HCT116 (cell line): Measurements from ENCODE around the gene GLB1L. TPM values are rescaled to one million over a fixed set of nuclear protein-coding genes. Genes with fewer than 3 reads are reported as not detected.

ENCODE experiments used
- ATAC-seq: fragments of 200-7000 bp; cut with Tn5 transposase; 2 replicates; pipeline ENCODE4 v1.9.1; 2020; ENCODE audit warnings: mild to moderate bottlenecking, moderate library complexity
- BruUV-seq: library from RNA; stranded (reverse); fragments of 400-500 nt; replicated peaks from 2 replicates; lab custom pipeline; 2021; lab: Mats Ljungman, UMichigan
- CTCF ChIA-PET: fragments of 300-600 bp; sonication (Branson Sonifier 250); formaldehyde crosslinking; loops from one replicate; lab custom pipeline; 2021; ENCODE audit warnings: antibody characterized with exemption; lab: Charles Lee
- POLR2A ChIA-PET: fragments of 300-600, 350-600 bp; sonication (Branson Sonifier 250); formaldehyde crosslinking; loops from one replicate; lab custom pipeline; 2021; ENCODE audit warnings: antibody characterized with exemption; lab: Charles Lee
- RAD21 ChIA-PET, 2 experiments: fragments of 300-600 bp; sonication (Branson Sonifier 250); formaldehyde crosslinking; loops; one replicate each; lab custom pipeline; 2023; ENCODE audit warnings: low total read pairs in 2 of 2; ENCODE audit not compliant: uncharacterized antibody in 2 of 2, unreplicated experiment in 2 of 2, low non-redundant PET in 1 of 2; lab: Charles Lee
- DNase-seq: peaks from one replicate; pipeline ENCODE4 v3.0.0-alpha.2; 2010; ENCODE audit warnings: low read depth, low spot score
- H2AFZ ChIP-seq: fragments of 200-600 bp; shearing (Covaris generic), sonication (generic); 2 replicates; pipeline ENCODE4 v1.6.1; 2017; ENCODE audit warnings: low read depth, mixed run types, mixed read lengths, antibody characterized with exemption, low read length; ENCODE audit not compliant: poor library complexity, severe bottlenecking
- H3K27ac ChIP-seq: 2 replicates; pipeline ENCODE4 v1.5.1; 2012; ENCODE audit warnings: low read depth, low read length
- H3K27me3 ChIP-seq: fragments of 200-600 bp; sonication (generic); 2 replicates; pipeline ENCODE4 v1.6.1; 2016; ENCODE audit warnings: mixed run types, low read length, mixed read lengths; ENCODE audit not compliant: insufficient read depth
- H3K36me3 ChIP-seq, 2 experiments: fragments of 200-500 bp in 1 of 2; fragments of 200-600 bp in 1 of 2; sonication (Bioruptor generic) in 1 of 2; sonication (generic) in 1 of 2; 2 replicates each; pipeline versions ENCODE4 v1.5.1 to v1.6.1; 2014 to 2016; ENCODE audit warnings: low read length in 2 of 2, inconsistent platforms in 1 of 2, mixed read lengths in 1 of 2, mixed run types in 1 of 2; ENCODE audit not compliant: insufficient read depth in 2 of 2, control insufficient read depth in 1 of 2
- H3K4me1 ChIP-seq, 2 experiments: fragments of 200-600 bp in 1 of 2; sonication (generic) in 1 of 2; 2 replicates each; pipeline versions ENCODE4 v1.5.1 to v1.6.1; 2012 to 2017; ENCODE audit warnings: low read length in 2 of 2, inconsistent platforms in 1 of 2, mild to moderate bottlenecking in 1 of 2, mixed read lengths in 1 of 2, mixed run types in 1 of 2, moderate library complexity in 1 of 2; ENCODE audit not compliant: insufficient read depth in 2 of 2, control insufficient read depth in 1 of 2
- H3K4me2 ChIP-seq: fragments of 200-600 bp; sonication (generic); 2 replicates; pipeline ENCODE4 v1.6.1; 2017; ENCODE audit warnings: mixed run types, low read length, mixed read lengths
- H3K4me3 ChIP-seq, 2 experiments: fragments of 200-600 bp in 1 of 2; sonication (generic) in 1 of 2; replicated peaks in 1 of 2; 2 replicates each; pipeline ENCODE4 v1.5.1; 2011 to 2016; ENCODE audit warnings: low read length in 2 of 2, control low read depth in 1 of 2, low read depth in 1 of 2, mild to moderate bottlenecking in 1 of 2, mixed read lengths in 1 of 2, mixed run types in 1 of 2
- H3K79me2 ChIP-seq: fragments of 200-600 bp; sonication (generic); 2 replicates; pipeline ENCODE4 v1.6.1; 2017; ENCODE audit warnings: mild to moderate bottlenecking, mixed run types, low read length, moderate library complexity, mixed read lengths; ENCODE audit not compliant: insufficient read depth
- H3K9ac ChIP-seq: fragments of 200-600 bp; sonication (generic); 2 replicates; pipeline ENCODE4 v1.6.1; 2016; ENCODE audit warnings: low read length, mixed read lengths
- H3K9me2 ChIP-seq: fragments of 200-600 bp; sonication (generic), shearing (Covaris generic); 2 replicates; pipeline ENCODE4 v1.6.1; 2017; ENCODE audit warnings: mixed run types, mild to moderate bottlenecking, moderate library complexity; ENCODE audit not compliant: insufficient read depth
- H3K9me3 ChIP-seq, 2 experiments: fragments of 200-500 bp in 1 of 2; fragments of 200-600 bp in 1 of 2; sonication (Bioruptor generic) in 1 of 2; sonication (generic) in 1 of 2; 2 replicates each; pipeline ENCODE4 v1.6.1; 2014 to 2017; ENCODE audit warnings: low read length in 2 of 2, mixed read lengths in 2 of 2, inconsistent platforms in 1 of 2, low read depth in 1 of 2, mild to moderate bottlenecking in 1 of 2, mixed run types in 1 of 2, moderate library complexity in 1 of 2; ENCODE audit not compliant: control insufficient read depth in 1 of 2, insufficient read depth in 1 of 2
- H4K20me1 ChIP-seq: fragments of 200-600 bp; sonication (generic), shearing (Covaris generic); 2 replicates; pipeline ENCODE4 v1.6.1; 2017; ENCODE audit warnings: mixed run types, mild to moderate bottlenecking, moderate library complexity; ENCODE audit not compliant: insufficient read depth
- CEBPB ChIP-seq: IDR thresholded peaks from 2 replicates; pipeline ENCODE4 v1.6.1; 2012; ENCODE audit warnings: low read depth
- EGR1 ChIP-seq: IDR thresholded peaks from 2 replicates; pipeline ENCODE4 v1.6.1; 2012; ENCODE audit warnings: low read depth
- FOSL1 ChIP-seq: IDR thresholded peaks from 2 replicates; pipeline ENCODE4 v1.6.1; 2012; ENCODE audit warnings: low read depth
- JUND ChIP-seq: IDR thresholded peaks from 2 replicates; pipeline ENCODE4 v1.6.1; 2012
- RAD21 ChIP-seq: IDR thresholded peaks from 2 replicates; pipeline ENCODE4 v1.6.1; 2012; ENCODE audit warnings: low read depth, mild to moderate bottlenecking
- SRF ChIP-seq: IDR thresholded peaks from 2 replicates; pipeline ENCODE4 v1.6.1; 2012; ENCODE audit warnings: low read depth
- TCF7L2 ChIP-seq: IDR thresholded peaks from 2 replicates; pipeline ENCODE4 v1.7.0; 2011; ENCODE audit warnings: borderline replicate concordance, inconsistent platforms; ENCODE audit not compliant: insufficient read depth, insufficient read length; ENCODE audit errors: extremely low read depth
- intact Hi-C: fragments of 100-400 bp; cut with micrococcal nuclease; formaldehyde crosslinking; loops from 2 replicates; pipeline ENCODE4 v1.10.0; 2022
- total RNA-seq: library from RNA; stranded (reverse); gene quantifications from one replicate; pipeline ENCODE4 v1.2.1, GENCODE V29; 2021; ENCODE audit not compliant: unreplicated experiment
- TF ChIP-seq, protein P1 (sequence below): IDR thresholded peaks from 2 replicates; pipeline ENCODE4 v1.6.1; 2012; ENCODE audit warnings: low read depth
- TF ChIP-seq, protein P2 (sequence below): IDR thresholded peaks from 2 replicates; pipeline ENCODE4 v1.6.1; 2012

Gene GLB1L
- total RNA-seq, 1 experiment from 2014 or later: 6.6 TPM

DNA sequence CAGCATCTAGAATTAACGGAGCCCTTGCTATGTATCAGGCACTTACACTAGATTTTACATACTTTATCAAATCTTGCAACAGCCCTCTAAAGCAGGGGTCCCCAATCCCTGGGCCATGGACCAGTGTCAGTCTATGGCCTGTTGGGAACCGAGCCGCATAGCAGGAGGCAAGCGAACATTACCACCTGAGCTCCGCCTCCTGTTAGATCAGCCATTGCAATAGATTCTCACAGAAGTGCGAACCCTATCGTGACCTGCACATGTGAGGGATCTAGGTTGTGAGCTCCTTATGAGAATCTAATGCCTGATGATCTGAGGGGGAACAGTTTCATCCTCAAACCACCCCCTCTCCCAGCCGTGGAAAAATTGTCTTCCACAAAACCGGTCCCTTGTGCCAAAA, 47.4 kb upstream of the GLB1L start:
- Histone ChIP-seq H3K79me2 (no peaks in the 10 kb centered on the region), H2AFZ (no peak overlapping the region), H4K20me1 (no peaks in the 10 kb centered on the region), H3K9me2 (no peaks in the 10 kb centered on the region), H3K4me2 (no peak overlapping the region), H3K9me3 (no peaks in the 10 kb centered on the region), H3K27ac (no peak overlapping the region), H3K9ac (no peak overlapping the region), H3K4me3 (no peak overlapping the region), H3K36me3 (no peaks in the 10 kb centered on the region), H3K27me3 (no peaks in the 10 kb centered on the region), H3K4me1 (peaks cover 7 to 22% of the 10 kb centered on the region in 2 experiments; a peak in 3 of 4 replicates)
- no TSS peak for BruUV-seq
- no peak for ATAC-seq
- ChIA-PET POLR2A (no interaction called here), CTCF (interaction anchor here (4.5 kb wide), 1 partner anchor 14 kb away, joined by 71 read pairs; the partner anchor contains the start of gene DNAJB2), RAD21 (no interaction called here)
- intact Hi-C loops: no loop called here
- TF ChIP-seq, protein P1, sequence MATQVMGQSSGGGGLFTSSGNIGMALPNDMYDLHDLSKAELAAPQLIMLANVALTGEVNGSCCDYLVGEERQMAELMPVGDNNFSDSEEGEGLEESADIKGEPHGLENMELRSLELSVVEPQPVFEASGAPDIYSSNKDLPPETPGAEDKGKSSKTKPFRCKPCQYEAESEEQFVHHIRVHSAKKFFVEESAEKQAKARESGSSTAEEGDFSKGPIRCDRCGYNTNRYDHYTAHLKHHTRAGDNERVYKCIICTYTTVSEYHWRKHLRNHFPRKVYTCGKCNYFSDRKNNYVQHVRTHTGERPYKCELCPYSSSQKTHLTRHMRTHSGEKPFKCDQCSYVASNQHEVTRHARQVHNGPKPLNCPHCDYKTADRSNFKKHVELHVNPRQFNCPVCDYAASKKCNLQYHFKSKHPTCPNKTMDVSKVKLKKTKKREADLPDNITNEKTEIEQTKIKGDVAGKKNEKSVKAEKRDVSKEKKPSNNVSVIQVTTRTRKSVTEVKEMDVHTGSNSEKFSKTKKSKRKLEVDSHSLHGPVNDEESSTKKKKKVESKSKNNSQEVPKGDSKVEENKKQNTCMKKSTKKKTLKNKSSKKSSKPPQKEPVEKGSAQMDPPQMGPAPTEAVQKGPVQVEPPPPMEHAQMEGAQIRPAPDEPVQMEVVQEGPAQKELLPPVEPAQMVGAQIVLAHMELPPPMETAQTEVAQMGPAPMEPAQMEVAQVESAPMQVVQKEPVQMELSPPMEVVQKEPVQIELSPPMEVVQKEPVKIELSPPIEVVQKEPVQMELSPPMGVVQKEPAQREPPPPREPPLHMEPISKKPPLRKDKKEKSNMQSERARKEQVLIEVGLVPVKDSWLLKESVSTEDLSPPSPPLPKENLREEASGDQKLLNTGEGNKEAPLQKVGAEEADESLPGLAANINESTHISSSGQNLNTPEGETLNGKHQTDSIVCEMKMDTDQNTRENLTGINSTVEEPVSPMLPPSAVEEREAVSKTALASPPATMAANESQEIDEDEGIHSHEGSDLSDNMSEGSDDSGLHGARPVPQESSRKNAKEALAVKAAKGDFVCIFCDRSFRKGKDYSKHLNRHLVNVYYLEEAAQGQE: no peak
- no peak for TF ChIP-seq TCF7L2
- TF ChIP-seq SRF: no peak
- TF ChIP-seq, protein P2, sequence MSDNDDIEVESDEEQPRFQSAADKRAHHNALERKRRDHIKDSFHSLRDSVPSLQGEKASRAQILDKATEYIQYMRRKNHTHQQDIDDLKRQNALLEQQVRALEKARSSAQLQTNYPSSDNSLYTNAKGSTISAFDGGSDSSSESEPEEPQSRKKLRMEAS: no peak
- TF ChIP-seq EGR1: no peak
- no peak for TF ChIP-seq RAD21
- no peak for TF ChIP-seq CEBPB
- TF ChIP-seq FOSL1: no peak
- no peak for TF ChIP-seq JUND
- no peak for DNase-seq
